HepG2 (cell line): ENCODE data around the gene ZKSCAN2. TPM values are rescaled to one million over a fixed set of nuclear protein-coding genes. Genes with fewer than 3 reads are reported as not detected.

Experiments
- ARID5B ChIP-seq: IDR thresholded peaks from 2 replicates; pipeline ENCODE4 v1.4.0; 2020; ENCODE audit warnings: mild to moderate bottlenecking, missing genetic modification reagents
- ATAD3A ChIP-seq: sonication (generic); formaldehyde crosslinking; IDR thresholded peaks from 2 replicates; pipeline ENCODE4 v1.4.0; 2020; ENCODE audit warnings: missing genetic modification reagents
- GATAD2A ChIP-seq: IDR thresholded peaks from 2 replicates; pipeline ENCODE4 v1.6.1; 2016
- HOXA3 ChIP-seq: sonication (generic); formaldehyde crosslinking; IDR thresholded peaks from 2 replicates; pipeline ENCODE4 v1.5.0; 2020; ENCODE audit warnings: missing genetic modification reagents
- MED1 ChIP-seq: sonication (generic); formaldehyde crosslinking; IDR thresholded peaks from 2 replicates; pipeline ENCODE4 v1.4.0; 2020; ENCODE audit warnings: missing genetic modification reagents
- SALL1 ChIP-seq: sonication (generic); formaldehyde crosslinking; IDR thresholded peaks from 2 replicates; pipeline ENCODE4 v1.8.0; 2022; ENCODE audit warnings: mild to moderate bottlenecking, missing genetic modification reagents
- SMYD3 ChIP-seq: sonication (generic); formaldehyde crosslinking; IDR thresholded peaks from 2 replicates; pipeline ENCODE4 v1.8.1; 2023; ENCODE audit warnings: mild to moderate bottlenecking, missing genetic modification reagents
- TBL1XR1 ChIP-seq: fragments of 150-350 bp; IDR thresholded peaks from 2 replicates; pipeline ENCODE4 v1.6.1; 2014; ENCODE audit warnings: borderline replicate concordance, low read length; ENCODE audit not compliant: partially characterized antibody
- ZNF136 ChIP-seq: sonication (generic); formaldehyde crosslinking; IDR thresholded peaks from 2 replicates; pipeline ENCODE4 v1.8.1; 2022; ENCODE audit warnings: low read depth, mild to moderate bottlenecking, moderate library complexity, missing genetic modification reagents
- ZNF598 ChIP-seq: sonication (generic); formaldehyde crosslinking; IDR thresholded peaks from 2 replicates; pipeline ENCODE4 v1.5.1; 2020; ENCODE audit warnings: mild to moderate bottlenecking, missing genetic modification reagents, borderline replicate concordance
- ZNF607 ChIP-seq: sonication (generic); formaldehyde crosslinking; IDR thresholded peaks from 2 replicates; pipeline ENCODE4 v1.5.1; 2020; ENCODE audit warnings: missing genetic modification reagents, mild to moderate bottlenecking, borderline replicate concordance
- ZNF670 ChIP-seq: sonication (generic); formaldehyde crosslinking; IDR thresholded peaks from 2 replicates; pipeline ENCODE4 v1.8.0; 2022; ENCODE audit warnings: mild to moderate bottlenecking, missing genetic modification reagents, borderline replicate concordance
- ZNF672 ChIP-seq: sonication (generic); formaldehyde crosslinking; IDR thresholded peaks from 2 replicates; pipeline ENCODE4 v1.8.1; 2022; ENCODE audit warnings: missing genetic modification reagents
- ZNF746 ChIP-seq: sonication (generic); formaldehyde crosslinking; IDR thresholded peaks from 2 replicates; pipeline ENCODE4 v1.8.0; 2022; ENCODE audit warnings: mild to moderate bottlenecking, missing genetic modification reagents
- polyA plus RNA-seq, 8 experiments: library from polyadenylated mRNA; depleted of rRNA in 3 of 8; stranded (reverse) in 7 of 8; unstranded in 1 of 8; fragments of >200 nt; fragmentation: Illumina TruSeq in 4 of 8; extraction: Trizol in 4 of 8; gene quantifications; 2 replicates each; pipeline versions ENCODE4 v1.2.1 to v1.2.3, GENCODE V29; 2011 to 2016; ENCODE audit warnings: low read depth in 4 of 8, missing spikeins in 1 of 8, mixed read lengths in 1 of 8; ENCODE audit not compliant: insufficient read depth in 1 of 8
- total RNA-seq, 5 experiments: library from RNA; depleted of rRNA; stranded (reverse); fragments of >200 nt; fragmentation: Illumina TruSeq; extraction: Trizol; gene quantifications; 2 replicates each; pipeline ENCODE4 v1.2.3, GENCODE V29; 2016; ENCODE audit warnings: low read depth in 1 of 5
- TF ChIP-seq, protein P1 (sequence below): sonication (generic); formaldehyde crosslinking; IDR thresholded peaks from 2 replicates; pipeline ENCODE4 v1.4.0; 2020; ENCODE audit warnings: missing genetic modification reagents, mild to moderate bottlenecking, borderline replicate concordance
- TF ChIP-seq, protein P2 (sequence below): sonication (generic); formaldehyde crosslinking; IDR thresholded peaks from 2 replicates; pipeline ENCODE4 v1.4.0; 2020; ENCODE audit warnings: missing genetic modification reagents
- TF ChIP-seq, protein P3 (sequence below), 2 experiments: sonication (generic) in 1 of 2; formaldehyde crosslinking in 1 of 2; IDR thresholded peaks; 2 replicates each; pipeline versions ENCODE4 v1.4.0 to v1.6.1; 2016 to 2020; ENCODE audit warnings: borderline replicate concordance in 1 of 2, low read depth in 1 of 2, mild to moderate bottlenecking in 1 of 2, missing genetic modification reagents in 1 of 2

The ZKSCAN2 gene
- total and polyA plus RNA-seq, 2 of the 13 experiments (the other 11 are each of a cell fraction or from before 2014, with no cell fraction given), result 4.2 to 11.1 TPM

- TF ChIP-seq ARID5B (peak; percentile 41; the same call in 1 of the 2 replicates), TBL1XR1 (peak; percentile 27), ZNF598 (no peak), MED1 (CRISPR knock-in tag) (0 out of 2 replicates have a peak, but pooled peaks have one; percentile 18), HOXA3 (CRISPR knock-in tag) (0 out of 2 replicates have a peak, but pooled peaks have one; percentile 15), ZNF746 (CRISPR knock-in tag) (no peak), ATAD3A (CRISPR knock-in tag) (no peak), ZNF672 (CRISPR knock-in tag) (no peak), SALL1 (CRISPR knock-in tag) (0 out of 2 replicates have a peak, but pooled peaks have one; percentile 30), ZNF136 (CRISPR knock-in tag) (no peak), ZNF670 (0 out of 2 replicates have a peak, but pooled peaks have one; percentile 69), SMYD3 (CRISPR knock-in tag) (no peak), ZNF607 (CRISPR knock-in tag) (no peak), GATAD2A (peak; percentile 52; the same call in 1 of the 2 replicates)
- TF ChIP-seq, protein P1, sequence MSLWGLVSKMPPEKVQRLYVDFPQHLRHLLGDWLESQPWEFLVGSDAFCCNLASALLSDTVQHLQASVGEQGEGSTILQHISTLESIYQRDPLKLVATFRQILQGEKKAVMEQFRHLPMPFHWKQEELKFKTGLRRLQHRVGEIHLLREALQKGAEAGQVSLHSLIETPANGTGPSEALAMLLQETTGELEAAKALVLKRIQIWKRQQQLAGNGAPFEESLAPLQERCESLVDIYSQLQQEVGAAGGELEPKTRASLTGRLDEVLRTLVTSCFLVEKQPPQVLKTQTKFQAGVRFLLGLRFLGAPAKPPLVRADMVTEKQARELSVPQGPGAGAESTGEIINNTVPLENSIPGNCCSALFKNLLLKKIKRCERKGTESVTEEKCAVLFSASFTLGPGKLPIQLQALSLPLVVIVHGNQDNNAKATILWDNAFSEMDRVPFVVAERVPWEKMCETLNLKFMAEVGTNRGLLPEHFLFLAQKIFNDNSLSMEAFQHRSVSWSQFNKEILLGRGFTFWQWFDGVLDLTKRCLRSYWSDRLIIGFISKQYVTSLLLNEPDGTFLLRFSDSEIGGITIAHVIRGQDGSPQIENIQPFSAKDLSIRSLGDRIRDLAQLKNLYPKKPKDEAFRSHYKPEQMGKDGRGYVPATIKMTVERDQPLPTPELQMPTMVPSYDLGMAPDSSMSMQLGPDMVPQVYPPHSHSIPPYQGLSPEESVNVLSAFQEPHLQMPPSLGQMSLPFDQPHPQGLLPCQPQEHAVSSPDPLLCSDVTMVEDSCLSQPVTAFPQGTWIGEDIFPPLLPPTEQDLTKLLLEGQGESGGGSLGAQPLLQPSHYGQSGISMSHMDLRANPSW, result no peak
- TF ChIP-seq, protein P2, sequence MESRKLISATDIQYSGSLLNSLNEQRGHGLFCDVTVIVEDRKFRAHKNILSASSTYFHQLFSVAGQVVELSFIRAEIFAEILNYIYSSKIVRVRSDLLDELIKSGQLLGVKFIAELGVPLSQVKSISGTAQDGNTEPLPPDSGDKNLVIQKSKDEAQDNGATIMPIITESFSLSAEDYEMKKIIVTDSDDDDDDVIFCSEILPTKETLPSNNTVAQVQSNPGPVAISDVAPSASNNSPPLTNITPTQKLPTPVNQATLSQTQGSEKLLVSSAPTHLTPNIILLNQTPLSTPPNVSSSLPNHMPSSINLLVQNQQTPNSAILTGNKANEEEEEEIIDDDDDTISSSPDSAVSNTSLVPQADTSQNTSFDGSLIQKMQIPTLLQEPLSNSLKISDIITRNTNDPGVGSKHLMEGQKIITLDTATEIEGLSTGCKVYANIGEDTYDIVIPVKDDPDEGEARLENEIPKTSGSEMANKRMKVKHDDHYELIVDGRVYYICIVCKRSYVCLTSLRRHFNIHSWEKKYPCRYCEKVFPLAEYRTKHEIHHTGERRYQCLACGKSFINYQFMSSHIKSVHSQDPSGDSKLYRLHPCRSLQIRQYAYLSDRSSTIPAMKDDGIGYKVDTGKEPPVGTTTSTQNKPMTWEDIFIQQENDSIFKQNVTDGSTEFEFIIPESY (CRISPR knock-in tag), result 0 out of 2 replicates have a peak, but pooled peaks have one; percentile 33
- TF ChIP-seq, protein P3, sequence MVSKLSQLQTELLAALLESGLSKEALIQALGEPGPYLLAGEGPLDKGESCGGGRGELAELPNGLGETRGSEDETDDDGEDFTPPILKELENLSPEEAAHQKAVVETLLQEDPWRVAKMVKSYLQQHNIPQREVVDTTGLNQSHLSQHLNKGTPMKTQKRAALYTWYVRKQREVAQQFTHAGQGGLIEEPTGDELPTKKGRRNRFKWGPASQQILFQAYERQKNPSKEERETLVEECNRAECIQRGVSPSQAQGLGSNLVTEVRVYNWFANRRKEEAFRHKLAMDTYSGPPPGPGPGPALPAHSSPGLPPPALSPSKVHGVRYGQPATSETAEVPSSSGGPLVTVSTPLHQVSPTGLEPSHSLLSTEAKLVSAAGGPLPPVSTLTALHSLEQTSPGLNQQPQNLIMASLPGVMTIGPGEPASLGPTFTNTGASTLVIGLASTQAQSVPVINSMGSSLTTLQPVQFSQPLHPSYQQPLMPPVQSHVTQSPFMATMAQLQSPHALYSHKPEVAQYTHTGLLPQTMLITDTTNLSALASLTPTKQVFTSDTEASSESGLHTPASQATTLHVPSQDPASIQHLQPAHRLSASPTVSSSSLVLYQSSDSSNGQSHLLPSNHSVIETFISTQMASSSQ (IDR thresholded peaks at IDR 0.05; ENCODE audit: low read depth), result no peak
- TF ChIP-seq, protein P3 (CRISPR knock-in tag; IDR thresholded peaks at IDR 0.05; ENCODE audit: borderline replicate concordance), result no peak
Measured at GRCh38 chr16:25189305-25189704, 68.3 kb downstream of the ZKSCAN2 start (continued).
